H1 (cell line): Measurements from ENCODE around the gene CCS. TPM values are rescaled to one million over a fixed set of nuclear protein-coding genes. Genes with fewer than 3 reads are reported as not detected.

Experiments used
- CTCF ChIA-PET: fragments of 300-600 bp; sonication (Branson Sonifier 250); formaldehyde crosslinking; loops from one replicate; lab custom pipeline; 2021; ENCODE audit not compliant: partially characterized antibody; lab: Charles Lee
- POLR2A ChIA-PET: fragments of 300-600 bp; sonication (Branson Sonifier 250); formaldehyde crosslinking; loops from one replicate; lab custom pipeline; 2021; ENCODE audit warnings: inconsistent platforms; ENCODE audit not compliant: partially characterized antibody; lab: Charles Lee
- DNase-seq, 2 experiments: peaks; one replicate each; pipeline versions ENCODE4 v3.0.0 to v3.0.0-alpha.2; 2010 to 2022; ENCODE audit warnings: low spot score in 2 of 2, low read depth in 1 of 2, mixed read lengths in 1 of 2
- FAIRE-seq: peaks from 2 replicates; lab custom pipeline; 2011; peaks lifted over from hg19 to GRCh38; lab: Jason Lieb, UNC
- H2AFZ ChIP-seq: 2 replicates; pipeline ENCODE4 v1.8.1; 2012; ENCODE audit warnings: low read length, inconsistent platforms
- H2AK5ac ChIP-seq: 2 replicates; pipeline ENCODE4 v1.6.1; 2013; ENCODE audit warnings: low read depth, low read length
- H2BK120ac ChIP-seq: replicated peaks from 2 replicates; pipeline ENCODE3; 2013; ENCODE audit warnings: low read depth, low read length, inconsistent platforms
- H2BK12ac ChIP-seq: 2 replicates; pipeline ENCODE4 v1.6.1; 2013; ENCODE audit warnings: low read depth, low read length
- H2BK15ac ChIP-seq: 2 replicates; pipeline ENCODE4 v1.6.1; 2013; ENCODE audit warnings: low read length
- H2BK20ac ChIP-seq: 2 replicates; pipeline ENCODE4 v1.6.1; 2013; ENCODE audit warnings: low read length
- H2BK5ac ChIP-seq: 2 replicates; pipeline ENCODE4 v1.6.1; 2013; ENCODE audit warnings: low read depth, low read length
- H3K14ac ChIP-seq: 2 replicates; pipeline ENCODE4 v1.6.1; 2013; ENCODE audit warnings: inconsistent platforms; ENCODE audit not compliant: insufficient read length
- H3K18ac ChIP-seq: 2 replicates; pipeline ENCODE4 v1.6.1; 2013; ENCODE audit warnings: low read length; ENCODE audit errors: extremely low read depth
- H3K23ac ChIP-seq: 2 replicates; pipeline ENCODE4 v1.6.1; 2013; ENCODE audit warnings: inconsistent platforms; ENCODE audit not compliant: insufficient read length
- H3K23me2 ChIP-seq: 2 replicates; pipeline ENCODE4 v1.6.1; 2013; ENCODE audit warnings: low read depth, low read length
- H3K27ac ChIP-seq: 2 replicates; pipeline ENCODE4 v1.6.1; 2011; ENCODE audit warnings: low read depth, low read length, inconsistent platforms
- H3K27me3 ChIP-seq, 4 experiments: replicated peaks in 1 of 4; 1 replicate in 1 of 4; 2 replicates in 3 of 4; pipeline versions ENCODE4 v1.6.1 to v1.8.1; 2011 to 2013; ENCODE audit warnings: low read length in 3 of 4, mild to moderate bottlenecking in 3 of 4, inconsistent platforms in 2 of 4, mixed read lengths in 2 of 4, moderate library complexity in 1 of 4; ENCODE audit not compliant: control insufficient read depth in 3 of 4, insufficient read depth in 3 of 4; ENCODE audit errors: extremely low read depth in 1 of 4
- H3K36me3 ChIP-seq, 4 experiments: 2 replicates each; pipeline versions ENCODE4 v1.6.1 to v1.8.1; 2011 to 2013; ENCODE audit warnings: mild to moderate bottlenecking in 4 of 4, low read length in 3 of 4, moderate library complexity in 2 of 4, control low read depth in 1 of 4, inconsistent platforms in 1 of 4; ENCODE audit not compliant: insufficient read depth in 4 of 4, control insufficient read depth in 2 of 4
- H3K4ac ChIP-seq: replicated peaks from 2 replicates; pipeline ENCODE3; 2013; ENCODE audit warnings: low read length, low read depth, mixed read lengths, inconsistent platforms; ENCODE audit not compliant: insufficient read length
- H3K4me1 ChIP-seq, 4 experiments: replicated peaks in 1 of 4; 1 replicate in 1 of 4; 2 replicates in 3 of 4; pipeline versions ENCODE4 v1.6.1 to v1.8.1; 2011 to 2013; ENCODE audit warnings: low read length in 3 of 4, inconsistent platforms in 2 of 4, mixed read lengths in 1 of 4; ENCODE audit not compliant: insufficient read depth in 4 of 4, control insufficient read depth in 3 of 4
- H3K4me2 ChIP-seq, 2 experiments: 2 replicates each; pipeline versions ENCODE4 v1.6.1 to v1.8.1; 2011 to 2013; ENCODE audit warnings: low read depth in 2 of 2, low read length in 2 of 2, control low read depth in 1 of 2, inconsistent platforms in 1 of 2, mild to moderate bottlenecking in 1 of 2; ENCODE audit not compliant: insufficient read depth in 1 of 2
- H3K4me3 ChIP-seq, 4 experiments: fragments of 200-600, 300-600 bp in 1 of 4; sonication (generic), shearing (Covaris generic), sonication (Bioruptor Twin) in 1 of 4; 2 replicates each; pipeline versions ENCODE4 v1.5.1 to v1.8.1; 2011 to 2016; ENCODE audit warnings: low read length in 4 of 4, low read depth in 3 of 4, control low read depth in 2 of 4, inconsistent platforms in 2 of 4, mild to moderate bottlenecking in 2 of 4, mixed read lengths in 1 of 4, moderate library complexity in 1 of 4; ENCODE audit not compliant: insufficient read depth in 2 of 4; ENCODE audit errors: extremely low read depth in 1 of 4
- H3K56ac ChIP-seq: replicated peaks from 2 replicates; pipeline ENCODE3; 2013; ENCODE audit warnings: low read depth, mild to moderate bottlenecking, mixed read lengths, low read length, inconsistent platforms; ENCODE audit not compliant: insufficient read length
- H3K79me1 ChIP-seq: 2 replicates; pipeline ENCODE4 v1.6.1; 2013; ENCODE audit warnings: low read depth, low read length, control low read depth
- H3K79me2 ChIP-seq, 2 experiments: 2 replicates each; pipeline versions ENCODE4 v1.6.1 to v1.8.1; 2012 to 2013; ENCODE audit warnings: low read length in 2 of 2, mild to moderate bottlenecking in 2 of 2, inconsistent platforms in 1 of 2; ENCODE audit not compliant: insufficient read depth in 2 of 2, control insufficient read depth in 1 of 2
- H3K9ac ChIP-seq, 4 experiments: replicated peaks in 1 of 4; 1 replicate in 1 of 4; 2 replicates in 3 of 4; pipeline versions ENCODE4 v1.6.1 to v1.8.1; 2011 to 2013; ENCODE audit warnings: low read depth in 3 of 4, low read length in 3 of 4, control low read depth in 2 of 4, mild to moderate bottlenecking in 2 of 4, moderate library complexity in 2 of 4, inconsistent platforms in 1 of 4; ENCODE audit errors: extremely low read depth in 1 of 4
- H3K9me3 ChIP-seq, 2 experiments: 2 replicates each; pipeline versions ENCODE4 v1.6.1 to v1.8.1; 2012 to 2013; ENCODE audit warnings: mild to moderate bottlenecking in 2 of 2, moderate library complexity in 2 of 2, control low read depth in 1 of 2, inconsistent platforms in 1 of 2, low read depth in 1 of 2, low read length in 1 of 2, mixed read lengths in 1 of 2; ENCODE audit not compliant: insufficient read depth in 2 of 2
- H4K20me1 ChIP-seq, 2 experiments: replicated peaks in 1 of 2; 2 replicates each; pipeline versions ENCODE3 to v1.8.1; 2011 to 2013; ENCODE audit warnings: inconsistent platforms in 2 of 2, low read length in 2 of 2, mild to moderate bottlenecking in 1 of 2; ENCODE audit not compliant: insufficient read depth in 2 of 2, control insufficient read depth in 1 of 2
- H4K5ac ChIP-seq: 2 replicates; pipeline ENCODE4 v1.6.1; 2013; ENCODE audit warnings: low read length, low read depth, mixed read lengths, inconsistent platforms; ENCODE audit not compliant: insufficient read length
- H4K8ac ChIP-seq: 2 replicates; pipeline ENCODE4 v1.8.0; 2013; ENCODE audit warnings: mild to moderate bottlenecking, moderate library complexity, low read length, inconsistent platforms; ENCODE audit not compliant: insufficient read depth; ENCODE audit errors: extremely low read depth
- H4K91ac ChIP-seq: replicated peaks from 2 replicates; pipeline ENCODE3; 2013; ENCODE audit warnings: low read length, mixed read lengths, inconsistent platforms; ENCODE audit not compliant: insufficient read length
- EZH2 ChIP-seq: fragments of 200-600 bp; sonication (generic); IDR thresholded peaks from 2 replicates; pipeline ENCODE4 v1.7.1; 2012; ENCODE audit warnings: low read depth, mild to moderate bottlenecking, moderate library complexity, low read length, inconsistent platforms; ENCODE audit not compliant: severe bottlenecking
- FOSL1 ChIP-seq: IDR thresholded peaks from 2 replicates; pipeline ENCODE4 v1.6.1; 2011; ENCODE audit warnings: mild to moderate bottlenecking, low read depth, low read length, moderate library complexity; ENCODE audit not compliant: insufficient read depth
- POLR2A ChIP-seq, 2 experiments: IDR thresholded peaks; 1 replicate in 1 of 2; 2 replicates in 1 of 2; pipeline ENCODE4 v1.6.1; 2011; ENCODE audit warnings: low read depth in 2 of 2, low read length in 2 of 2, mild to moderate bottlenecking in 2 of 2; ENCODE audit errors: control extremely low read depth in 1 of 2
- RBBP5 ChIP-seq: IDR thresholded peaks from 2 replicates; pipeline ENCODE4 v1.7.1; 2012; ENCODE audit warnings: low read depth, mild to moderate bottlenecking, inconsistent platforms, low read length, moderate library complexity, borderline replicate concordance
- WGBS, 2 experiments: shearing (Covaris generic) in 1 of 2; methylation state at CpG; one replicate each; pipeline versions ENCODE4 v1.1.6 to v1.1.7; 2013 to 2015; ENCODE audit warnings: low lambda C conversion rate in 2 of 2, mixed read lengths in 2 of 2, inconsistent platforms in 1 of 2, low coverage in 1 of 2, missing lambda C conversion rate in 1 of 2; ENCODE audit not compliant: insufficient replicate concordance in 2 of 2, insufficient coverage in 1 of 2, insufficient read length in 1 of 2; ENCODE audit errors: extremely low coverage in 1 of 2, missing lambda C conversion rate in 1 of 2; 5-methylcytosine and 5-hydroxymethylcytosine counted together
- polyA plus RNA-seq, 7 experiments: library from polyadenylated mRNA; depleted of rRNA in 3 of 7; stranded (reverse) in 5 of 7; unstranded in 2 of 7; fragments of >200 nt in 5 of 7; fragments of 200-250 nt in 2 of 7; gene quantifications; 1 replicate in 5 of 7; 2 replicates in 1 of 7; 4 replicates in 1 of 7; pipeline versions ENCODE4 v1.2.1 to v1.2.3, GENCODE V29; 2011 to 2013; ENCODE audit warnings: missing spikeins in 2 of 7, mixed read lengths in 2 of 7
- total RNA-seq: library from RNA; stranded (reverse); fragmentation: NEBNext Ultra II Directional; extraction: Animal tissue kit (Norgen Biotek cat#: 25700); gene quantifications from 2 replicates; pipeline ENCODE4 v1.2.1, GENCODE V29; 2021
- TF ChIP-seq, protein P1 (sequence below): IDR thresholded peaks from 2 replicates; pipeline ENCODE4 v1.6.1; 2012; ENCODE audit warnings: low read length, inconsistent platforms
- TF ChIP-seq, protein P2 (sequence below): IDR thresholded peaks from 2 replicates; pipeline ENCODE4 v1.6.1; 2012; ENCODE audit warnings: inconsistent platforms

The CCS gene
- total and polyA plus RNA-seq, 2 of the 8 experiments (the other 6 are each of a cell fraction or from before 2014, with no cell fraction given): 37.1 to 37.7 TPM

DNA sequence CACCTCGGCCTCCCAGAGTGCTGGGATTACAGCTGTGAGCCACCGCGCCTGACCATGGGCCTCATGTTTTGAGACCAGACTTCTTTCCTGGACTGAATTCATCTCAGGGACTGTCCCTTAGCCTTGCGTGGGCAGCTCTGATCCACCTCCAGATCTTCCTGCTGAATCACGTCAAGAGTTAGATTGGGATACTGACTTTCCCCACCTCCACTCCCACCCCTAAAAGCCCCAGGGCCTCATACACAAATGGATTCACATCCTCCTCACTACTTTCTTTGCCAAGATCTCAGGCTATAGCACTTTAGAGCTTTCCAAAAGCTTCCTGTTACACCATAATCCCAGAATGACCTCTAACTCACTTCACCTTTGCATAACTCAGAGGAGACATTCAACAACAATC, 12.2 kb upstream of the CCS start:
- Histone ChIP-seq H4K8ac (no peak overlapping the region), H3K14ac (no peak overlapping the region), H3K79me1 (no peaks in the 10 kb centered on the region), H3K36me3 (no peaks in the 10 kb centered on the region), H3K4me2 (no peak overlapping the region), H2BK120ac (no peak overlapping the region), H3K56ac (no peak overlapping the region), H3K4me3 (no peak overlapping the region), H3K4ac (no peak overlapping the region), H2BK15ac (no peak overlapping the region; the same call in 1 of the 2 replicates), H3K79me2 (no peaks in the 10 kb centered on the region), H2BK12ac (no peak overlapping the region; the same call in 1 of the 2 replicates), H2BK20ac (no peak overlapping the region), H3K23ac (no peak overlapping the region), H4K91ac (no peak overlapping the region), H3K9me3 (no peaks in the 10 kb centered on the region), H4K5ac (no peak overlapping the region), H2AK5ac (0 out of 2 replicates have a peak overlapping the region, but pooled peaks have one; percentile 24), H3K23me2 (no peaks in the 10 kb centered on the region), H4K20me1 (no peaks in the 10 kb centered on the region), H3K18ac (no peak overlapping the region), H3K4me1 (peaks cover 0 to 6% (median 4%) of the 10 kb centered on the region in 4 experiments; a peak in 5 of 7 replicates), H2AFZ (no peak overlapping the region), H3K27me3 (peaks cover 0 to 6% (median 1%) of the 10 kb centered on the region in 4 experiments; a peak in 2 of 7 replicates), H2BK5ac (no peak overlapping the region), H3K27ac (no peak overlapping the region; the same call in 1 of the 2 replicates), H3K9ac (no peak overlapping the region)
- ChIA-PET CTCF (interaction anchor here (0.5 to 6.2 kb wide), 16 partner anchors 11 to 100 kb away, joined by 3 to 46 read pairs (median 4); partner anchors contain the start of genes ACTN3, CCDC87, CCS and CTSF), POLR2A (interaction anchor here (0.6 to 6.8 kb wide), 11 partner anchors 10 to 142 kb away, joined by 3 to 51 read pairs (median 4); partner anchors contain the start of genes CCDC87, CCS, CTSF and MRPL11)
- no peak for TF ChIP-seq POLR2A (IDR thresholded peaks at IDR 0.05; ENCODE audit: control extremely low read depth in 1 of 2, low read depth in 2 of 2, low read length in 2 of 2)
- TF ChIP-seq, protein P1, sequence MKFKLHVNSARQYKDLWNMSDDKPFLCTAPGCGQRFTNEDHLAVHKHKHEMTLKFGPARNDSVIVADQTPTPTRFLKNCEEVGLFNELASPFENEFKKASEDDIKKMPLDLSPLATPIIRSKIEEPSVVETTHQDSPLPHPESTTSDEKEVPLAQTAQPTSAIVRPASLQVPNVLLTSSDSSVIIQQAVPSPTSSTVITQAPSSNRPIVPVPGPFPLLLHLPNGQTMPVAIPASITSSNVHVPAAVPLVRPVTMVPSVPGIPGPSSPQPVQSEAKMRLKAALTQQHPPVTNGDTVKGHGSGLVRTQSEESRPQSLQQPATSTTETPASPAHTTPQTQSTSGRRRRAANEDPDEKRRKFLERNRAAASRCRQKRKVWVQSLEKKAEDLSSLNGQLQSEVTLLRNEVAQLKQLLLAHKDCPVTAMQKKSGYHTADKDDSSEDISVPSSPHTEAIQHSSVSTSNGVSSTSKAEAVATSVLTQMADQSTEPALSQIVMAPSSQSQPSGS: no peak
- TF ChIP-seq, protein P2, sequence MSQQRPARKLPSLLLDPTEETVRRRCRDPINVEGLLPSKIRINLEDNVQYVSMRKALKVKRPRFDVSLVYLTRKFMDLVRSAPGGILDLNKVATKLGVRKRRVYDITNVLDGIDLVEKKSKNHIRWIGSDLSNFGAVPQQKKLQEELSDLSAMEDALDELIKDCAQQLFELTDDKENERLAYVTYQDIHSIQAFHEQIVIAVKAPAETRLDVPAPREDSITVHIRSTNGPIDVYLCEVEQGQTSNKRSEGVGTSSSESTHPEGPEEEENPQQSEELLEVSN: no peak
- TF ChIP-seq EZH2: no peak
- TF ChIP-seq FOSL1: no peak
- no peak for TF ChIP-seq RBBP5
- WGBS, 2 experiments: 96% methylated on average over 5 of the region's 5 CpGs; no CpG with 5 or more reads in 1 of the 2 experiments
- DNase-seq: no peak
- no peak for FAIRE-seq
